ENCODE data around the gene WASF2. TPM values are rescaled to one million over a fixed set of nuclear protein-coding genes. Genes with fewer than 3 reads are reported as not detected.

Gene WASF2
- total and polyA plus RNA-seq, 2 of the 4 experiments (the other 2 are of a cell fraction) = 7.9 to 45.4 TPM

GRCh38 chr1:27518808-27519207, 28.8 kb upstream of the WASF2 start:
- in situ Hi-C loops (cut with MboI; ENCODE audit: low sequenced_read_pairs) = no loop called here
- Histone ChIP-seq H4K5ac (ENCODE audit: low read depth, low read length) (no peak overlapping the region), H2BK5ac (ENCODE audit: low read depth, low read length, poor library complexity, severe bottlenecking) (no peak overlapping the region), H2BK15ac (ENCODE audit: low read depth, low read length) (no peak overlapping the region), H3K27me3 (ENCODE audit: control insufficient read depth, insufficient read depth, low read length) (no peaks in the 10 kb centered on the region), H2AFZ (replicated peaks; ENCODE audit: low read length, poor library complexity) (no peak overlapping the region), H3K4me2 (ENCODE audit: low read depth, low read length) (no peak overlapping the region), H3K9ac (ENCODE audit: low read depth, low read length) (no peak overlapping the region), H3K79me1 (ENCODE audit: low read depth in 1 of 2, low read length in 2 of 2) (no peaks in the 10 kb centered on the region), H2BK20ac (ENCODE audit: low read depth, low read length) (no peak overlapping the region), H3K56ac (ENCODE audit: extremely low read depth, insufficient read depth, low read length) (no peak overlapping the region), H3K4me3 (ENCODE audit: insufficient read depth, low read depth, low read length) (no peak overlapping the region), H3K18ac (ENCODE audit: low read depth, low read length) (no peak overlapping the region), H3K27ac (ENCODE audit: insufficient read depth, low read length) (no peak overlapping the region), H4K8ac (ENCODE audit: low read depth in 2 of 2, low read length in 2 of 2) (no peak overlapping the region), H3K4me1 (ENCODE audit: control insufficient read depth, insufficient read depth, low read length) (peaks cover 9% of the 10 kb centered on the region), H3K9me3 (ENCODE audit: control insufficient read depth, insufficient read depth, low read length) (no peaks in the 10 kb centered on the region), H4K91ac (ENCODE audit: insufficient read depth, low read depth, low read length) (no peak overlapping the region), H2AK9ac (replicated peaks; ENCODE audit: low read depth, low read length, poor library complexity) (no peak overlapping the region), H3K14ac (replicated peaks; ENCODE audit: low read depth, low read length) (no peak overlapping the region), H3K9me1 (ENCODE audit: insufficient read depth, low read length) (0 out of 2 replicates have a peak, but pooled peaks cover 7% of the 10 kb centered on the region), H3K4ac (ENCODE audit: low read depth, low read length) (no peak overlapping the region), H2AK5ac (ENCODE audit: low read depth, low read length) (no peak overlapping the region), H3K23ac (ENCODE audit: low read depth, low read length) (no peak overlapping the region), H2BK120ac (ENCODE audit: low read depth, low read length) (no peak overlapping the region), H3K36me3 (ENCODE audit: control insufficient read depth, insufficient read depth, low read length) (no peaks in the 10 kb centered on the region), H4K20me1 (ENCODE audit: insufficient read depth, low read length) (no peaks in the 10 kb centered on the region)
- dilution Hi-C loops (cut with HindIII; ENCODE audit: low sequenced_read_pairs, unreplicated experiment) = no loop called here
- BruUV-seq (replicated peaks) = no TSS peak
- DNase-seq (no peak), ATAC-seq (ENCODE audit: low read depth) (no peak)
- TF ChIP-seq MXI1 (IDR thresholded peaks at IDR 0.05; ENCODE audit: borderline replicate concordance, low read depth, low read length) = no peak
- no peak for TF ChIP-seq MAZ (IDR thresholded peaks at IDR 0.05; ENCODE audit: borderline replicate concordance, low read depth, low read length)
- TF ChIP-seq CTCF (conservative IDR thresholded peaks at IDR 0.05; ENCODE audit: low read depth, low read length) = no peak
- TF ChIP-seq RCOR1 (IDR thresholded peaks at IDR 0.05; ENCODE audit: insufficient replicate concordance, low read length) = no peak
- TF ChIP-seq BHLHE40 (IDR thresholded peaks at IDR 0.05; ENCODE audit: low read depth, low read length) = no peak
- TF ChIP-seq ELK1 (IDR thresholded peaks at IDR 0.05; ENCODE audit: borderline replicate concordance, low read depth, low read length) = no peak
- no peak for TF ChIP-seq CHD1 (IDR thresholded peaks at IDR 0.05; ENCODE audit: low read depth, low read length)
- TF ChIP-seq FOS (IDR thresholded peaks at IDR 0.05; ENCODE audit: low read depth, low read length) = no peak
- no peak for TF ChIP-seq NFE2L2 (IDR thresholded peaks at IDR 0.05; ENCODE audit: low read depth, low read length)
- no peak for TF ChIP-seq POLR2A (IDR thresholded peaks at IDR 0.05; ENCODE audit: low read depth, low read length)
- TF ChIP-seq RFX5 (IDR thresholded peaks at IDR 0.05; ENCODE audit: low read depth, low read length) = no peak
- TF ChIP-seq MAFK (IDR thresholded peaks at IDR 0.05; ENCODE audit: low read depth, low read length) = no peak
- no peak for TF ChIP-seq SMC3 (IDR thresholded peaks at IDR 0.05; ENCODE audit: low read depth, low read length)
- intact Hi-C loops (cut with micrococcal nuclease) = no loop called here
- 85% methylated on average over 4 of the region's 7 CpGs; no CpG with 5 or more reads in 1 of the 2 experiments for WGBS, 2 experiments (ENCODE audit: extremely low coverage in 2 of 2, insufficient read length in 1 of 2)
- ChIA-PET CTCF (no interaction called here), POLR2A (ENCODE audit: unreplicated experiment) (no interaction called here)
